DND-41 (cell line): ENCODE results near the gene DGKH.

Source experiments
- ATAC-seq: fragments of 200-7000 bp; cut with Tn5 transposase; 3 replicates; pipeline ENCODE4 v1.9.1; 2021; ENCODE audit warnings: low read depth; ENCODE audit not compliant: insufficient read depth
- DNase-seq: peaks from one replicate; pipeline ENCODE4 v3.0.0-alpha.2; 2020
- H2AFZ ChIP-seq: 2 replicates; pipeline ENCODE4 v1.6.0; 2012; ENCODE audit warnings: low read depth, low read length
- H3K27ac ChIP-seq: 2 replicates; pipeline ENCODE4 v1.5.1; 2012; ENCODE audit warnings: low read length, inconsistent platforms
- H3K27me3 ChIP-seq: fragments of 200-600 bp; sonication (generic); 2 replicates; pipeline ENCODE4 v1.6.0; 2012; ENCODE audit warnings: low read length, mild to moderate bottlenecking, inconsistent platforms; ENCODE audit not compliant: insufficient read depth, poor library complexity
- H3K36me3 ChIP-seq: 2 replicates; pipeline ENCODE4 v1.5.1; 2012; ENCODE audit warnings: low read length, inconsistent platforms; ENCODE audit not compliant: insufficient read depth
- H3K4me1 ChIP-seq: 2 replicates; pipeline ENCODE4 v1.5.1; 2012; ENCODE audit warnings: mild to moderate bottlenecking, low read length; ENCODE audit not compliant: insufficient read depth
- H3K4me2 ChIP-seq: 2 replicates; pipeline ENCODE4 v1.6.0; 2012; ENCODE audit warnings: mild to moderate bottlenecking, moderate library complexity, low read length, inconsistent platforms; ENCODE audit not compliant: insufficient read depth
- H3K4me3 ChIP-seq, 2 experiments: fragments of 200-600 bp in 1 of 2; shearing (Covaris generic) in 1 of 2; 2 replicates each; pipeline ENCODE4 v1.5.1; 2012 to 2016; ENCODE audit warnings: inconsistent platforms in 2 of 2, low read length in 2 of 2, mild to moderate bottlenecking in 2 of 2, low read depth in 1 of 2, moderate library complexity in 1 of 2
- H3K79me2 ChIP-seq: 2 replicates; pipeline ENCODE4 v1.6.0; 2012; ENCODE audit warnings: low read length, inconsistent platforms; ENCODE audit not compliant: insufficient read depth
- H3K9ac ChIP-seq: 2 replicates; pipeline ENCODE4 v1.6.0; 2012; ENCODE audit warnings: low read depth, mild to moderate bottlenecking, inconsistent platforms, low read length, moderate library complexity
- H3K9me3 ChIP-seq: 2 replicates; pipeline ENCODE4 v1.5.1; 2012; ENCODE audit warnings: low read length, moderate library complexity, mild to moderate bottlenecking, inconsistent platforms; ENCODE audit not compliant: insufficient read depth, severe bottlenecking
- H4K20me1 ChIP-seq: 2 replicates; pipeline ENCODE4 v1.6.0; 2012; ENCODE audit warnings: low read length; ENCODE audit not compliant: insufficient read depth
- CTCF ChIP-seq: IDR thresholded peaks from 2 replicates; pipeline ENCODE4 v1.5.1; 2012; ENCODE audit warnings: borderline replicate concordance, low read length, moderate library complexity, mild to moderate bottlenecking; ENCODE audit not compliant: poor library complexity, severe bottlenecking; ENCODE audit errors: extremely low read depth
- EZH2 ChIP-seq: IDR thresholded peaks from 3 replicates; pipeline ENCODE4 v1.6.1; 2012; ENCODE audit warnings: borderline replicate concordance, low read depth, mild to moderate bottlenecking, moderate library complexity, low read length, inconsistent platforms; ENCODE audit not compliant: severe bottlenecking

Gene DGKH

GRCh38 chr13:42011601-42012350, 36.7 kb upstream of the DGKH start:
- no peak overlapping the region for H3K4me3 ChIP-seq
- H3K4me2 ChIP-seq: no peak overlapping the region
- no peak overlapping the region for H3K9ac ChIP-seq

GRCh38 chr13:42014119-42014518, 34.3 kb upstream of the DGKH start:
- H3K9me3 ChIP-seq: no peaks in the 10 kb centered on the region
- no peak overlapping the region for H3K4me3 ChIP-seq
- H3K4me2 ChIP-seq: no peak overlapping the region
- TF ChIP-seq CTCF (no peak), EZH2 (no peak)
- H3K4me1 ChIP-seq: no peaks in the 10 kb centered on the region
- no peaks in the 10 kb centered on the region for H4K20me1 ChIP-seq
- H3K79me2 ChIP-seq: no peaks in the 10 kb centered on the region
- H3K9ac ChIP-seq: no peak overlapping the region
- H3K27ac ChIP-seq: no peak overlapping the region
- no peak for DNase-seq
- ATAC-seq: no peak
- H3K27me3 ChIP-seq: no peaks in the 10 kb centered on the region
- H3K36me3 ChIP-seq: no peaks in the 10 kb centered on the region
- no peak overlapping the region for H2AFZ ChIP-seq

More at GRCh38 chr13:42011601-42012350, 36.7 kb upstream of the DGKH start:
- Histone ChIP-seq H3K36me3 (no peaks in the 10 kb centered on the region), H3K27me3 (no peaks in the 10 kb centered on the region), H4K20me1 (no peaks in the 10 kb centered on the region), H3K9me3 (no peaks in the 10 kb centered on the region), H3K27ac (no peak overlapping the region), H3K79me2 (no peaks in the 10 kb centered on the region), H2AFZ (no peak overlapping the region), H3K4me1 (no peaks in the 10 kb centered on the region)
- ATAC-seq: no peak
- TF ChIP-seq CTCF: no peak
- no peak for TF ChIP-seq EZH2
- no peak for DNase-seq

- Histone ChIP-seq H3K27ac (no peak overlapping the region), H3K9ac (no peak overlapping the region), H3K4me1 (no peaks in the 10 kb centered on the region), H3K36me3 (no peaks in the 10 kb centered on the region), H3K4me2 (no peak overlapping the region), H3K4me3 (no peak overlapping the region), H3K27me3 (no peaks in the 10 kb centered on the region), H3K9me3 (no peaks in the 10 kb centered on the region), H4K20me1 (no peaks in the 10 kb centered on the region), H3K79me2 (no peaks in the 10 kb centered on the region), H2AFZ (no peak overlapping the region)
- TF ChIP-seq EZH2 (no peak), CTCF (no peak)
- no peak for DNase-seq
- no peak for ATAC-seq
Measured at GRCh38 chr13:42017264-42017663, 31.2 kb upstream of the DGKH start.
